ENCODE measurements around the gene TIMP2.
"Not testable (repeated sequence)": the region's sequence is repeated elsewhere in the genome, so short reads cannot be mapped to it uniquely, and the experiment has no call there.

Gene TIMP2

GRCh38 chr17:78903101-78903779, 21.9 kb downstream of the TIMP2 start, which contains the start of gene CEP295NL:
Gene CEP295NL (minus strand): TSS chr17:78903201. CDS start chr17:78901828, 1,373 bp downstream.
- DNase-seq = no peak

- DNase-seq = not testable (repeated sequence)
Observed at GRCh38 chr17:78902231-78902630, 23.0 kb downstream of the TIMP2 start.

- DNase-seq = no peak
Observed at GRCh38 chr17:78901806-78902205, 23.4 kb downstream of the TIMP2 start.

- DNase-seq = no peak
Observed at GRCh38 chr17:78900816-78901215, 24.4 kb downstream of the TIMP2 start.

GRCh38 chr17:78899361-78900260, 25.6 kb downstream of the TIMP2 start:
- no peak for DNase-seq

GRCh38 chr17:78898947-78899346, 26.2 kb downstream of the TIMP2 start:
- no peak for DNase-seq

GRCh38 chr17:78898075-78898836, 26.9 kb downstream of the TIMP2 start:
- no peak for DNase-seq

GRCh38 chr17:78897664-78898047, 27.5 kb downstream of the TIMP2 start:
- no peak for DNase-seq

GRCh38 chr17:78896834-78897663, 28.1 kb downstream of the TIMP2 start:
- no peak for DNase-seq

GRCh38 chr17:78896091-78896833, 28.9 kb downstream of the TIMP2 start:
- DNase-seq = no peak

- no peak for DNase-seq
Observed at GRCh38 chr17:78895322-78895721, 29.9 kb downstream of the TIMP2 start.

- no peak for DNase-seq
Observed at GRCh38 chr17:78893684-78894083, 31.5 kb downstream of the TIMP2 start.

GRCh38 chr17:78892936-78893379, 32.2 kb downstream of the TIMP2 start:
- DNase-seq = no peak

GRCh38 chr17:78892520-78892919, 32.7 kb downstream of the TIMP2 start:
- no peak for DNase-seq

- DNase-seq = no peak
Observed at GRCh38 chr17:78892062-78892456, 33.1 kb downstream of the TIMP2 start.

- DNase-seq = no peak
Observed at GRCh38 chr17:78891406-78892061, 33.7 kb downstream of the TIMP2 start.

GRCh38 chr17:78890498-78890897, 34.7 kb downstream of the TIMP2 start:
- DNase-seq = no peak

GRCh38 chr17:78890096-78890495, 35.1 kb downstream of the TIMP2 start:
- DNase-seq = not testable (repeated sequence)

- DNase-seq = no peak
Observed at GRCh38 chr17:78889531-78889930, 35.7 kb downstream of the TIMP2 start.

- DNase-seq = peak; percentile 54
Observed at GRCh38 chr17:78888941-78889518, 36.2 kb downstream of the TIMP2 start.

- DNase-seq = no peak
Observed at GRCh38 chr17:78886954-78887353, 38.2 kb downstream of the TIMP2 start.

Data from NCI-H1694 (cell line).